ENCODE data around the gene CAVIN1.
"Not testable (repeated sequence)": the region's sequence is repeated elsewhere in the genome, so short reads cannot be mapped to it uniquely, and the experiment has no call there.

CAVIN1 gene

GRCh38 chr17:42392692-42393415 lies 30.2 kb downstream of the CAVIN1 start:
- H3K27me3 ChIP-seq (ENCODE audit: insufficient read depth, poor library complexity, severe bottlenecking) = no peaks in the 10 kb centered on the region
- TF ChIP-seq CTCF (IDR thresholded peaks at IDR 0.05; ENCODE audit: insufficient read depth, low read length) = no peak
- TF ChIP-seq REST (IDR thresholded peaks at IDR 0.05; ENCODE audit: insufficient replicate concordance, low read depth) = no peak
- TF ChIP-seq SPI1 (IDR thresholded peaks at IDR 0.05; ENCODE audit: borderline replicate concordance, low read depth) = no peak
- TF ChIP-seq POLR2AphosphoS5 (IDR thresholded peaks at IDR 0.05; ENCODE audit: low read depth) = no peak
- TF ChIP-seq GABPA (IDR thresholded peaks at IDR 0.05; ENCODE audit: low read depth) = no peak
- H3K27ac ChIP-seq (replicated peaks) = no peak overlapping the region
- H3K4me3 ChIP-seq (replicated peaks; ENCODE audit: insufficient read depth, low read length) = no peak overlapping the region
- no peak for DNase-seq (ENCODE audit: low read depth in 1 of 2, low spot score in 1 of 2)

- H3K27me3 ChIP-seq (ENCODE audit: insufficient read depth, poor library complexity, severe bottlenecking); DNase-seq (ENCODE audit: low read depth in 1 of 2, low spot score in 1 of 2); H3K27ac ChIP-seq (replicated peaks); H3K4me3 ChIP-seq (replicated peaks; ENCODE audit: insufficient read depth, low read length): not testable (repeated sequence)
Observed at GRCh38 chr17:42391439-42391838, 31.6 kb downstream of the CAVIN1 start.

- H3K27ac ChIP-seq (replicated peaks) = no peak overlapping the region
- DNase-seq (ENCODE audit: low read depth in 1 of 2, low spot score in 1 of 2) = no peak
- TF ChIP-seq POLR2AphosphoS5 (IDR thresholded peaks at IDR 0.05; ENCODE audit: low read depth) (no peak), REST (IDR thresholded peaks at IDR 0.05; ENCODE audit: insufficient replicate concordance, low read depth) (no peak), GABPA (IDR thresholded peaks at IDR 0.05; ENCODE audit: low read depth) (no peak), SPI1 (IDR thresholded peaks at IDR 0.05; ENCODE audit: borderline replicate concordance, low read depth) (no peak), CTCF (IDR thresholded peaks at IDR 0.05; ENCODE audit: insufficient read depth, low read length) (no peak)
- H3K4me3 ChIP-seq (replicated peaks; ENCODE audit: insufficient read depth, low read length) = no peak overlapping the region
- no peaks in the 10 kb centered on the region for H3K27me3 ChIP-seq (ENCODE audit: insufficient read depth, poor library complexity, severe bottlenecking)
Observed at GRCh38 chr17:42389899-42390298, 33.2 kb downstream of the CAVIN1 start.

GRCh38 chr17:42389135-42389417 lies 34.0 kb downstream of the CAVIN1 start:
- H3K4me3 ChIP-seq (replicated peaks; ENCODE audit: insufficient read depth, low read length) = peak overlapping the region; percentile 55
- H3K27ac ChIP-seq (replicated peaks) = peak overlapping the region; percentile 37
- H3K27me3 ChIP-seq (ENCODE audit: insufficient read depth, poor library complexity, severe bottlenecking) = no peaks in the 10 kb centered on the region
- no peak for DNase-seq (ENCODE audit: low read depth in 1 of 2, low spot score in 1 of 2)
- TF ChIP-seq REST (IDR thresholded peaks at IDR 0.05; ENCODE audit: insufficient replicate concordance, low read depth) = no peak
- TF ChIP-seq GABPA (IDR thresholded peaks at IDR 0.05; ENCODE audit: low read depth) = no peak
- TF ChIP-seq POLR2AphosphoS5 (IDR thresholded peaks at IDR 0.05; ENCODE audit: low read depth) = no peak
- no peak for TF ChIP-seq SPI1 (IDR thresholded peaks at IDR 0.05; ENCODE audit: borderline replicate concordance, low read depth)
- TF ChIP-seq CTCF (IDR thresholded peaks at IDR 0.05; ENCODE audit: insufficient read depth, low read length) = no peak

Data from HL-60 (cell line).